Epidermal melanocyte (primary cell): ENCODE data around the gene SEPTIN8.

Experiments used
- DNase-seq: peaks from one replicate; pipeline ENCODE4 v3.0.0; 2011; ENCODE audit warnings: low spot score; ENCODE audit not compliant: insufficient read length

The SEPTIN8 gene

GRCh38 chr5:132785365-132785764 lies 8.3 kb upstream of the SEPTIN8 start:
- no peak for DNase-seq

DNA sequence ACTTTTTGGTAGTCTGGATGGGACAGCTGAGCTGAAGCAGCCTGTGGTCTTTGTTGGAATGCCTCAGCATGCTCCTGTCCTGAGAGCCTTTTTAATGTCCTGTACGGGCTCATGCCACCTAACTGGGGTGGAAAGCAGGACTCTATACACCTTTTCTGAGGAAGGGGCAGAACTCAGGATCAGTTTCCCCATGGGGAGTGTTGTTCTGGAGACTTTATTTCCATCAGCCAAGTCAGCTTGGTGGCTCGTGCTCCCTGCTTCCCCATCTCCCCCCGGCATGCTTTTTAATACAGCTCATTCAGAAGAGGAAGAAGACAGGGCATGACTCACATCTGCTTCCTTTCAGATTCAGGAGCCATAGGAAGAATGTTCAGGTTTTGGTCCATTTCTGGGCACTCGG lies 5.1 kb upstream of the SEPTIN8 start:
- DNase-seq, result no peak

DNA sequence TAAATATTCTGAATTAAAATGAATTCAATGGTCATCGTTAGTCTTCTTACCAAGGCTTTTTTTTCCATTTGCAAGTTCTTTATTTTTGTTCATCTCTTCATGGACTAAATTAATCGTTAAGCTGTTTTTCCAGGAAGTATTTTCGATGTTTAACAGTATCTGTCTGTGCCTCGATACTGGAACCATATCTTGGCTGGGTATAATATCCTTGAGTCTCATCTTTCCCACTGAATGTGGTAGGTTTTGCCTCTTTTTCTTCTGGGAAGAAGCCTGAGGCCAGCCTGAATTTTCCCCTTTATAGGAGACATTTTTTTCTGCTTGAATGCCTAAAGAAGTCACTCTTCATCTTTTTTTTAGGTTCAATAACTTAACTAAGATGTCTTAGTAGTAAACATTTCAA lies 4.0 kb upstream of the SEPTIN8 start:
- no peak for DNase-seq

- DNase-seq, result no peak
Measured at GRCh38 chr5:132780577-132780976, 3.5 kb upstream of the SEPTIN8 start.

- no peak for DNase-seq
Measured at GRCh38 chr5:132779961-132780360, 2.9 kb upstream of the SEPTIN8 start.

- DNase-seq, result no peak
Measured at GRCh38 chr5:132778856-132779255, 1.8 kb upstream of the SEPTIN8 start.

DNA sequence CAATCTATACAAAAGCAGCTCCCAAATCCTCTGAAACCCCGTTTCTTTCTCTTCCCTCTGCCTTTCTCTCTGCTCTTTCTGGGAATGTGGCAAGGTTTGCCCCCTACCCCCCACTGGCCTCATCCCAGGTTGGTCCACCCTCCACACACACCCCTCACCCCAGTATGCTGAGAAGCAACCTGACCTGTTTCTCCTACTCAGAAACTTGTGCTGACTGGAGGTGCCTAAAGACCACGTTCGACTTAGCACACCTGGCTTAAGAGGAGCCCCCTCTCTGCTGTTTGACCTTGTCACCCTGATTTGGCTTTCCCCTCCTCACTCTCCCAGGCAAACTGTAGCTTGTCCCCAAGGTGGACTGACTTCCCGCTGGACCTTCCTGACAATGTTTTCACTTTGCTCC lies 1.1 kb upstream of the SEPTIN8 start:
- no peak for DNase-seq

GRCh38 chr5:132776938-132777208 lies 166 bp downstream of the SEPTIN8 start:
- no peak for DNase-seq

- DNase-seq, result no peak
Measured at GRCh38 chr5:132776131-132776937, 705 bp downstream of the SEPTIN8 start.

DNA sequence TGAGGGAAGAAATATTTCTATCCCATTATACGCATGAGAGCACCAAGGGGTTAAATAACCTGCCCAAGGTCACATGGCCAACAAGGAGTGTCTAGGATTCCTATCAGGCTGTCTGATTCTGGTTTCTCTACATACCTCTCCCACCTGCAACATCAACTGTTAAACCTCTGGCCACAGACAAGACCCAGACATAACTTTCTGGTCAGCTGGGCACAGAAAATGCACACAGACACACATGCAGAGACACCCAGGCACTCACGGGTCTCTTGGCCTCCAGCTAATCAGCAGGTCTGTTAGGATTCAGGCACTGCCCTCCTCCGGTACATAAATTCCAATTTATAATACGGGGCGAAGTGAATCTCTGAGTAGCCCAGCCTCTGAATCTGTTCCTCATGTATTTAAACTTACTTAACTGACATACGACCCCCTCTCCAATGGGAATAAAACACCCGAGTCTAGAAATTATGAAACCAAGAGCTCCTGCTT lies 1.5 kb downstream of the SEPTIN8 start:
- no peak for DNase-seq

DNA sequence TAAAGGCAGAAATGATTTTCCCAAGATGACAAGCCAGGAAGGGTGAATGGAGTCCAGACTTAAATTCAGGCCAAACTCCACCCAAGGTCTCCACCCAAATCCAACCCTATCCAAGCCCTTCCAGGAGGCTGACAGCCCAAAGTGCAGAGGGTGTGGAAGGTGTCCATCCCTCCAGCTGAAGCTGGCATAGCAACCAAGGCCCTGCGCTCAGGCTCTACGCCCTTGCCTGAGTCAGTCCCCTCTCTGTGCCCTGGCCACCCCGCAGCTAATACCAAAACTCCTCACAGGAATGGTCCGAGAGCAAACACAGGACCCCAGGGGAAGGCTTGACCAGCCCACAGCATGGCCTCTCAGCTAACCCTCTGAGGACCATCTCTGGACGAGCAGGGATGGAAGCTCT lies 2.1 kb downstream of the SEPTIN8 start:
- DNase-seq, result no peak

GRCh38 chr5:132774406-132774805 lies 2.6 kb downstream of the SEPTIN8 start:
- DNase-seq, result no peak

GRCh38 chr5:132773601-132774355 lies 3.3 kb downstream of the SEPTIN8 start:
- DNase-seq, result no peak

DNA sequence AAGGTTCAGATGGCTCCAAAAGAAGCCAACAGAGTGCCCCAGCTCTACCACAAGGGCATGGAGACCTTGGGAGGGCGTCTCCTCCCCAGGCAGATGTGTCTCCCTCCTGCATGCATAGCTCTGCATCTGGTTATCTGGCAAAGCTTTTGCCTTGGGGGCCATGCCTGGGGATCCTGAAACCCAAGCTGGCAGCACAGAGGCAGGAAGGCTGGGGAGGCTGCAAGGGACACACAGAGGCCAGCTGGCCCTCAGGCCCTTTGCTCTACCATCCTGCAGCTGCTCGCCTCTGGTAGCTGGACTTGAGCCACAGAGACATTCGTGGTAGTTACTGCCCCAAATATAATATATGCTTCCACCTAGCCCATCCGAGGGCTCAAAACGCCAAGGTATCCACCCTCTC lies 3.9 kb downstream of the SEPTIN8 start:
- no peak for DNase-seq

- DNase-seq, result no peak
Measured at GRCh38 chr5:132772291-132773070, 4.6 kb downstream of the SEPTIN8 start.

DNA sequence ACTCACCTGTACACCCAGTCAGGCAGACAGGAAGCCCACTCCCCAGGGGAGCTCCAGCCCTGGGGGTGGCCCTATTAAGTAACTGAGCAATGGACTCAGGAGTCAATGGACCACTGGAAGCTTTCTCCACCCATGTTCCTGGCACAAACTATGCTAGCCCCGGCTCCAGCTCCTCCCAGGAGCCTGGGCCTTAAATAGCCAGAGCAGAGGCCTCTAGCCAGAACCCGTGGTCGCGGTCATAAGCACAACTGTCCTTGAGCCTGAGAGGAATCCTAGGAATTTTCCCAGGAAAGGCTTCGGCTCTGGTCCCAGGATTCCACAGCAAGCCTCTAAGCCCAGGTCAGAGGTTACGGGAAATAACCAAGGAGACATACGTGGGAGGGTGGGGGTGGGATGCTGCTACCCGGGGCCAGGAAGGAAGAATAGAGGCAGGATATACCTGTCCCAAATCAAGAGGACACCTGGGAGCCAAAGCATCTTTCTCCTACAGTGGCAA lies 5.5 kb downstream of the SEPTIN8 start:
- no peak for DNase-seq

DNA sequence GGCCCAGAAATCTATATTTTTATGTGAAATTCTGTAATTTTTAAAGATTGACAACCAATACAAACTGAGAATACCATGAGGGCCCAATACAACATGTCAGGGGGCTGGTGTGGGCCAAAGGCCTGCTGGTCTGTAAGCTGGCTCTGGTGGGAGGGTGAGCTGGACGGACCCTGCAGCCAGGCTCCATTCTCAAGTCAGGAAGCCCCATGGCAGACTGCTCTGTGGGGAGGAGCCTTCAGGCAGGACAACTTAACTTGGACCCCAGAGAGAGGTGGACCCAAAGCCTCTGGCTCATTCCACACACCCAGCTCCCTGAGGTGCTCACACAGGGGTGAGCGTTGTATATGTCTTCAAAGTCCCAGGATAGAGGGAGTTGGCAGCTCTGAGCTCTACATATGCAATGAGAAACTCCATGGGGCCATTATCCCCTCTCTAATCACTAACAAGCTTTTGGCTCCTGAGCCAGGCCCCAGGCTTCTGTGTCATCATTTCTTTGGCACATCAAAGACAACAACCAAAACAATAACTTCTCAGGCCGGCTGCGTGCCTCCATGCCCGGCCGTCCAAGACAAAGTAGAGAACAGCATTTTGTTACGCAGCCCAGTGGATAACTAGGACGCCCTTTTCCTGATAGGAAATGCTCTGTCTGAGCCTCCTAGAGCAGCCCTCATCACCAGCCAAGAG lies 6.4 kb downstream of the SEPTIN8 start:
- DNase-seq, result no peak

DNA sequence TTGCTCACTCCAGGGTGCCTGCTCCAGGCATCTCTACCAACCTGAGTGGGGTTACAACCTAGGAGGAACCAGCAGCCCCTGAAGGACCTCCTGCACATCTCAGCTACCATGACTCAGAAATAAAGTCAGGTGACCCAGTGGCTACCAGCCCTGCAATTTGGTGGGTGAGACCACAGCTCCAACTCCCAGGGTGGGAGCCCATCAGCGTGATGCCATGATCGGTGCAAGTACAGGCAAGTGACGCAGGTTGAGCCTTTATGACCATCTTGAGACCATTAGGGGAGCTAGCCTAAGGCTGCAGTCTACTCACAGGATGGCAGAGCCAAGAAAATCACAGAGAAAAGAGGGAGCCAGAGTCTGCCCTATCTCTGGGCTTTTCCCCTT lies 8.6 kb downstream of the SEPTIN8 start:
- DNase-seq, result no peak

GRCh38 chr5:132767150-132767549 lies 9.9 kb downstream of the SEPTIN8 start:
- DNase-seq, result no peak

DNA sequence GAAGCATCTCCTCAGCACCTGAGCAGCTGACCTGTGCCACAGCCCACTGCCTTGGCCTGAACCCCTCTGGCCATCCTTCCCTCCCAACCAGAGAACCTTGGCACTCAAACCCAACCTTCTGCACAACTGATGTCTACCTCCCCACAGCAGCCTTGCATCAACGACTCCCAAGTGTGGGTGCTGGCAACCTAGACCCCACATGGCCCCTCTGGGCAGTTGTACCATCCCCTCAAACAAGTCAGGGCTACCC lies 10.3 kb downstream of the SEPTIN8 start:
- DNase-seq, result no peak

GRCh38 chr5:132766020-132766805 lies 10.8 kb downstream of the SEPTIN8 start:
- DNase-seq, result no peak
